GM18909 (cell line): ENCODE data around the gene NEUROD4.
"Not testable (repeated sequence)": the region's sequence is repeated elsewhere in the genome, so short reads cannot be mapped to it uniquely, and the experiment has no call there.

Experiments
- ATAC-seq: cut with Tn5 transposase; IDR thresholded peaks from one replicate; pipeline ENCODE4 v1.9.1; 2021; ENCODE audit warnings: mild to moderate bottlenecking; ENCODE audit not compliant: unreplicated experiment, poor library complexity

Gene NEUROD4, protein sequence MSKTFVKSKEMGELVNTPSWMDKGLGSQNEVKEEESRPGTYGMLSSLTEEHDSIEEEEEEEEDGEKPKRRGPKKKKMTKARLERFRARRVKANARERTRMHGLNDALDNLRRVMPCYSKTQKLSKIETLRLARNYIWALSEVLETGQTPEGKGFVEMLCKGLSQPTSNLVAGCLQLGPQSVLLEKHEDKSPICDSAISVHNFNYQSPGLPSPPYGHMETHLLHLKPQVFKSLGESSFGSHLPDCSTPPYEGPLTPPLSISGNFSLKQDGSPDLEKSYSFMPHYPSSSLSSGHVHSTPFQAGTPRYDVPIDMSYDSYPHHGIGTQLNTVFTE

GRCh38 chr12:55019784-55020183 is at the start of gene NEUROD4:
Gene NEUROD4, plus strand, starts transcription at chr12:55019974. Its CDS starts 6,466 bp downstream, at chr12:55026440.
- ATAC-seq: no peak

DNA sequence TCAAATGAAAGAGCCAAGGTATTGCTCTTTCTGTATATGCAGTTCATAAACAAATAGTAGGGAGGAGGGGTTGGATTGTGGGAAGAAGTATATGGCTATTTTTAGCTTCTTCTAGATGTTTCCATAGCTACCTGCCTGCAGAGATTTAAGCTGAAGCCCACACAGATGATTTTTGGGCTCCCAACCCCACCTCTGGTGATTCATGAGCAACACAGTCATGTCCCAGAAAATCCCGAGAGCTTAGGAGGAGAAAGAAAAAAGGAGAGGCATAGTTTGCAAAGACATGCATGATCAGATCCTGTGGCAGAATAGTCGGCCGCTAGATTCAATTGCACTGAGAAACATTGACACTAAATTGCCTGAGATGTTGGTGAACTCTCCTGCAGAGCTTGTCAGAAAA is 49.0 kb upstream of the NEUROD4 start:
- no peak for ATAC-seq

DNA sequence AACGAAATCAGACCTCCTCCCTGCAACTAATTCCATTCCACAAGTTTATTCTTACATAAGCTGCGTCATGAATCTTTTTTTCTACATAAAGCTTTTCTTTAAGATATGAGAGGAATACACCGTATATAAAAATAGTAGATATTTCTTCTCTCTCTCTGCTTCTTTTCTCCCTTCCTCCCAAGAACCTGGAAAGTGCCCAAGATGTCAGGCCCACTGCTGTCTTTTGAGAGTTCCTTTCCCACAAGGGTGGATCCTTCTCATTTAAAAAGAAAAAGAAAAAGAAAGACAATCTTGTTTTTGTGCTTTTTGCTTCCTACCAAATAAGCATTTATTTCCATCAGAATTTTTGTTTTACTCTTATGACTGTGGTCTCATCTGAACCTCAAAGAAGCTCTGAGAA is 46.2 kb upstream of the NEUROD4 start:
- ATAC-seq: no peak

DNA sequence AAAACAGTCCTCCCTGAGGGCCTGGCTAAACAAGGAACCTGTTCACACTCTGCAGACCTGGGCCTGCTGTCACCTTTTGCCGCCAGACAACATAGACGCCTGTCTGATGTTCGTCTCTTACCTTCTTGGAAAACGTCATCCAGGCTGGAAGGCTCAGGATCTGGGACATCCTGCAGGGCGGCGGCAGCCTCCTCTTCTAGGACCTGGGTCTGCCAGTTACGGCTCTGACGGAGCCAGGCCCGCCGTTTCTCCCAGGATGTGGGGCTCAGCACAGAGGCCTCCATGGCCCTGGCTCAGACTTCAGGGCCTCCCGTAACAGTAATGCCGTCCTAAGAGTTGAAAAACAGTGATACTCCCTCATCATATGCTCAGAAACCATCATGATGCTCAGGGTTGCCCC is 45.5 kb upstream of the NEUROD4 start:
- ATAC-seq: no peak

GRCh38 chr12:54975272-54975671 is 44.5 kb upstream of the NEUROD4 start:
- ATAC-seq: no peak

GRCh38 chr12:54975875-54976274 is 43.9 kb upstream of the NEUROD4 start:
- no peak for ATAC-seq

DNA sequence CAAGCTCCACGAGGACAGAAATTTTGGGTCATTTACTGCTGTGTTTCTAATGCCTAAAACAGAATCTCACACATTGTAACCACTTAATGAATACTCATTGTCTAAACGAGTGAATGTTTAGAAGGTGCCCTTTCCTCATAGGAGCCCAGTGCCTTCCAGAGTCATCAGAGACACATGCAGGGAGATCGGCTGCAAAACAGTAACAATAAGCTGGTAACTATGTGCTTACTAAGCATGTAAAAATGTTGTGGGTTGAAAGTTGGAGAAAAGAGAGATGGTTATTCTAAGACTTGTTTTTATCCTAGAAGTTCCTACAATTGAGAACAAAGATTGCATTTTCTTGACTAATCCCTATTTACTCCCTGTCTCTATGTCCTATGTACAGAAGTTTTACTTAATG is 42.6 kb upstream of the NEUROD4 start:
- ATAC-seq: no peak

- ATAC-seq: no peak
Observed at GRCh38 chr12:54977857-54978256, 41.9 kb upstream of the NEUROD4 start.

- no peak for ATAC-seq
Observed at GRCh38 chr12:54980341-54980740, 39.4 kb upstream of the NEUROD4 start.

- no peak for ATAC-seq
Observed at GRCh38 chr12:54981796-54982195, 38.0 kb upstream of the NEUROD4 start.

DNA sequence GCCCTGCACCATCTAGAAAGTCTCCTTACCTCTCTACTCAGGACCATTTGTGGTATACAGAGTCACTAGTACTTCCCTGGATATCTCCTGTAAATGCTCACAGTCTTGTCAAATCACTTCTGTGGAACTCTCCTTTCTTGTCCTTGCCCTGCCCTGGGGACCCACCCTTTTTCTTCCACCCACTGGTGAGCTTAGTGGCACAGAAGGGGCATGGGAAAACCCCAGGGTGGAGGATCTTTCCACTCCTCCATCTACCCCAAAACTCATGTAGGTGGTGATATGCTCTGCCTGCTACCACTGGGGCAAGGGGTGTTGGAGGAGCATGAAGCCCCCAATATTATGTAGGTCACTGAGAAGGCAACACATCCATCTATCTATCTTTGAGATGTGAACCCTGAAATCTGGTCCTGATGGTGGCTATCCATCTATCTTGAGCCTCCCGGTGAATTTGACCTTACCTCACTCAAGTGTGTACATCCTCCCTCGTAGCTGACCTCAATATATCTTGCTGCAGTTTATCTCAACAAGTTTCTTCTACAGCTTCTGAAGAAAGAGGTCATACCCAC is 36.2 kb upstream of the NEUROD4 start:
- ATAC-seq: no peak

DNA sequence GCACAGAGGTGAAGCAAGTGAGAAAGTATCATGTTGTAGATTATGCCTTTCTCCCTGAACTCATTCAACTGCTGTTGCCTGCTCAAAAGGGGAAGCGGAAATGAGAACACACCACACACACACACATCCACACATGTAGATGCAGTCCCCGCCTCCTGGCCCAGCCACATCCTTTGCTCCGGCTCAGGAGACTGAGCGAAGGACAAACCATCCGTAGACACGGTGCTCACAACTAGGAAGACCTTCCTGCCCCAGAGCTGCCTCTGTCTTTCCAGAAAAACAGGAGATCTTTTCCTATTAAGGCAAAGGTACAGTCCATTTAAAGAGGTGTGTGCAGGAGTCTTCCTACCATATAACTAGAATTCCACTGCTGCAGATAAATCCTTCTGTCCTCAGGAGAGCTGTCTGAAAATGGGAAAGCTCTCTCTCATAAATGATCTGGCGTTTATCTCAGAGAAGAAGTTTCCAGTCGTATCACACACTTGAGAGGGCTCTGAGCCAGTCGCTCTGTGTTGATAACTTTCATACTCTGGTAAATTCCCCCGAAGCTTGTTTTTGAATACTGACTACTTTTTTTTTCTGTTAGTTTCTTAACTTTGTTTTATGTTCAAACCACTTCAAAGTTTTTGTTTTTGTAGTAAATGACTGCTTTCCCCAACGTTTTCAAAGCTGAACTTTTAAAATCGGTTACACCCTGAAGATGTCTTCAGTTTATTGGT is 35.0 kb upstream of the NEUROD4 start, which contains the start of gene TESPA1:
TSS of gene TESPA1 (minus strand) at position 105 of the 719 bp plus-strand sequence. CDS start 10,200 bp downstream, outside the sequence.
- peak; percentile 97 for ATAC-seq

GRCh38 chr12:54986773-54987172 is 33.0 kb upstream of the NEUROD4 start:
- not testable (repeated sequence) for ATAC-seq

- ATAC-seq: no peak
Observed at GRCh38 chr12:54987611-54988231, 32.1 kb upstream of the NEUROD4 start.

DNA sequence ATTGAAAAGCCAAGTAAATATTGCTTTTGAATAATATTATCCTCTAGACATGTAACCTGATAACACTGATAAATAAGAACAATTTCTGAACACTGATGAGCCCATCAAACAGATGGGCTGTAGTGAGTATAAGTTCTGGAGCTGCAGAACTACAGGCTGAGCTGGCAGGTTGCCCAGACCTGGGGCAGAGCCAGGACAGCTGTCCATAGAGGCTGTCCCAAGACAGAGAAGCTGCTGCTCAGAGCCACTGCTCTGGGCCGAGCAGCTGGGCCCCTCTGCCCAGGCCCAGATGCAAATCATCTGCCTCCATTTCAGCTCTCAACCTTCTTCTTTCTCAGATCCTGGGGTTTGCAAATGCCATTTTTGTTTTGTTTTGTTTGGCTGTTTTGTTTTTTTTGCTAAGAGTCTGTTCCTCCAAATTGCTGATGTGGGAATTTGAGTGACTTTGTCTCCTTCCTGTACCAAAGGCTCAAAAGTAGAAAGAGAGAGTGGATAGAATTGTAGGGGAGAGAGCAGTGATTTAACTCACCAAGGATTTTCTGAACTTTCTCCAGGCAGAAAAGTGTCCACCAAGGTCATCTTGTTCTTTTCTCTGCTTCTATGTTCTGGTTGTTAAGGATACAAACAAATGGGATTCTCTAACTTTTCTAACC is 31.2 kb upstream of the NEUROD4 start:
- peak; percentile 20 for ATAC-seq

DNA sequence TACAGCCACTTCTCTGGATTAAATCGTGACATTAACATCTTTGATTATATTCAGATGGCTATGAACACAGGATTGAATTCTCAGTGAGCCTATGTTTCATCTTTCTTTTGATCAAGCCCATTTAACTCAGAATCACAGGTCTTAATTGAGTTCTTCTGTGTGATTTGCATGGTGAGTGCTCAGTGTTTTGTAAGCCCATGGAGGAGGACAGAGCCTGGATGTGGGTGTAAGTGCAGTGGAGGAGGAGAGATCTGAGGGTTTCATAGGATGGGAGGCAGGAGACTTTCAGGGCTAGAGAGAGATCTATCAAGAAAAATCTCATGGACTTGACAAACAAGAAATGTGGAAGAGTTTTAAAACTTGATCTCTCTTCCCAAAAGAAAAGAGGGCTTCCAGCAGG is 29.9 kb upstream of the NEUROD4 start:
- ATAC-seq: no peak

DNA sequence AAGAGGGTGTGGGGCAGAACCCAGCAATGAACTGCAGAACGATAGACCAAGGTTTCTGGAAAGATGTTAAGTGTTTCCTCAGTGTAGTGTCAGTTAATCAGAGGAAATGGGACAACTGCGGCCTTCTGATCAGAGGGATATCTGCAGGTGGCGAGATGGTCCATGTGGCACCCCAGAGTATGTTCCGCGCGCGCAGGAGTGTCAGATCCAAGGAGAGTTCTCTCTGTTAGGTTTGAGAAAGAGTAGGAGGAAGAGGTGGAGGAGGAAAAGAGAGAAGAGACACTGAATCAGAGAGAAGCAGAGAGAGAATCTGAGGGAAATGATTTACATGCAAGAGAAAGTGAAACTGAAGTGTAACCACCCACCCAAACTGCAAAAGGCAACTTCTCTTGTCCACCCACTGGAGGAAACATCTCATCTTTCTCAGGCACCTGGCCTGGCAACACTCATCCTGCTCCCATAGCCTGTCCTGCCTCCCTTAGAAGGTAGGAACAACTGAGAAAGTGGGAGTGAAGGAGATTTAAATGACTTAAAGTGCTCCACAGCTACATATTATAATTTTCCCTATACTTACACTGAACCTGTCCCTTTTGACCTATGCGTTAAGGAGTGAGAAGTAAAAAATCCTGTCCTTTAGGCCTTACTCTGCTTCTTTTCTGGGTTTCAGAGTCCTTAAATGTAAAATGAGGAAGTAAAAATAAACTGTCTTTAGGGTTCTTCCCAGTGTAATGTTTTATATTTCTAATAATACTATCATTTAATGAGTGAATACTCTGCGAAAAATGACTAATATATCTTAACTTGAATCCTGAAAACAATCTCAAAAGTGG is 28.4 kb upstream of the NEUROD4 start:
- ATAC-seq: peak; percentile 74

DNA sequence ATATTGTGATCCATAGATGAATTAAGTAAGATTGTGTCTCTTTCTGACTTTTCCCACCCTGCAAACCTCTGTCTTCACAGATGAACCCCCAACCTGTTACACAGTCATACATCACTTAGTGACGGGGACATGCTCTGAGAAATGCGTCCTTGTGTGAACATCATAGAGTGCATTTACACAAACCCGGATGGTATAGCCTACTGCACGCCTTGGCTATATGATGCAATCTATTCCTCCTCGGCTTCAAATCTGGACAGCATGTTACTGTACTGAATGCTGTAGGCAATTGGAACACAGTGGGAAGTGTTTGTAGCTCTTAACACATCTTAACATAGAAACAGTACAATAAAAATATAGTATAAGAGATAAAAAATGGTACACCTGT is 27.8 kb upstream of the NEUROD4 start:
- ATAC-seq: peak; percentile 45

GRCh38 chr12:54993181-54993835 is 26.5 kb upstream of the NEUROD4 start:
- ATAC-seq: peak; percentile 52
